GM23338 (cell line): ENCODE measurements around the gene AMELY.

ENCODE experiments used
- EZH2 ChIP-seq: fragments of 200-600 bp; sonication (generic); IDR thresholded peaks from one replicate; pipeline ENCODE4 v1.8.0; 2017; ENCODE audit warnings: antibody characterized with exemption, mild to moderate bottlenecking, low read depth; ENCODE audit not compliant: unreplicated experiment
- NANOG ChIP-seq: IDR thresholded peaks from 2 replicates; pipeline ENCODE4 v1.6.1; 2016; ENCODE audit warnings: antibody characterized with exemption, borderline replicate concordance
- POLR2AphosphoS5 ChIP-seq: IDR thresholded peaks from 2 replicates; pipeline ENCODE4 v1.6.1; 2016; ENCODE audit warnings: antibody characterized with exemption, low read depth
- STAT1 ChIP-seq: IDR thresholded peaks from one replicate; pipeline ENCODE4 v1.6.1; 2016; ENCODE audit warnings: antibody characterized with exemption; ENCODE audit not compliant: unreplicated experiment
- TF ChIP-seq, protein P1 (sequence below), 2 experiments: fragments of 200-600 bp in 1 of 2; sonication (generic) in 1 of 2; conservative IDR thresholded peaks; 2 replicates each; pipeline versions ENCODE4 v1.5.1 to v1.6.1; 2016 to 2017; ENCODE audit warnings: antibody characterized with exemption in 2 of 2, low read depth in 2 of 2, mild to moderate bottlenecking in 2 of 2, moderate library complexity in 1 of 2

GRCh38 chrY:6931779-6932396 is 20.3 kb upstream of the AMELY start:
- TF ChIP-seq, protein P1, sequence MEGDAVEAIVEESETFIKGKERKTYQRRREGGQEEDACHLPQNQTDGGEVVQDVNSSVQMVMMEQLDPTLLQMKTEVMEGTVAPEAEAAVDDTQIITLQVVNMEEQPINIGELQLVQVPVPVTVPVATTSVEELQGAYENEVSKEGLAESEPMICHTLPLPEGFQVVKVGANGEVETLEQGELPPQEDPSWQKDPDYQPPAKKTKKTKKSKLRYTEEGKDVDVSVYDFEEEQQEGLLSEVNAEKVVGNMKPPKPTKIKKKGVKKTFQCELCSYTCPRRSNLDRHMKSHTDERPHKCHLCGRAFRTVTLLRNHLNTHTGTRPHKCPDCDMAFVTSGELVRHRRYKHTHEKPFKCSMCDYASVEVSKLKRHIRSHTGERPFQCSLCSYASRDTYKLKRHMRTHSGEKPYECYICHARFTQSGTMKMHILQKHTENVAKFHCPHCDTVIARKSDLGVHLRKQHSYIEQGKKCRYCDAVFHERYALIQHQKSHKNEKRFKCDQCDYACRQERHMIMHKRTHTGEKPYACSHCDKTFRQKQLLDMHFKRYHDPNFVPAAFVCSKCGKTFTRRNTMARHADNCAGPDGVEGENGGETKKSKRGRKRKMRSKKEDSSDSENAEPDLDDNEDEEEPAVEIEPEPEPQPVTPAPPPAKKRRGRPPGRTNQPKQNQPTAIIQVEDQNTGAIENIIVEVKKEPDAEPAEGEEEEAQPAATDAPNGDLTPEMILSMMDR (conservative IDR thresholded peaks at IDR 0.05; ENCODE audit: low read depth in 2 of 2), result no peak
- TF ChIP-seq NANOG (no peak), EZH2 (no peak), POLR2AphosphoS5 (no peak), STAT1 (no peak)
